CD4-positive, alpha-beta T cell treated with Interleukin-17A for 1 hour (primary cell): ENCODE results near the gene PTRH2.
"Not testable (repeated sequence)": the region's sequence is repeated elsewhere in the genome, so short reads cannot be mapped to it uniquely, and the experiment has no call there.

ENCODE experiments used
- DNase-seq: peaks from one replicate; pipeline ENCODE4 v3.0.0-alpha.2; 2020

The PTRH2 gene

DNA sequence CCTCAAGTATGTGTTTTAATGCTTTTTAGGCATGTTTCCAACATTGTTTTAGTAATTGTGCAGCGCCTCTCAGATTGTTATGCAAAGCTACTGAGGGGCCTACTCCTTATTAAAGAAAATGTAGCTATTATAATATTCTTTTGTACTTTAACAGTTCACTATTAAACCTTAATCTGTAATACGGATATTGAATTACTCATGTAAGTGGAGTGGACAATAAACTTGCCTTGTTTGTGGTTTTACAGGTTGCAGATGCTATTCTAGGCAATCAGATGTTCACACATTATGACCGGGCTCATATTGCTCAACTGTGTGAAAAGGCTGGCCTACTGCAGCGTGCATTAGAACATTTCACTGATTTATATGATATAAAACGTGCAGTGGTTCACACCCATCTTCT lies 41.0 kb downstream of the PTRH2 start:
- no peak for DNase-seq

GRCh38 chr17:59656624-59657023 lies 50.6 kb downstream of the PTRH2 start:
- DNase-seq: not testable (repeated sequence)

GRCh38 chr17:59652119-59652518 lies 55.1 kb downstream of the PTRH2 start:
- DNase-seq: no peak

- DNase-seq: peak; percentile 33
Measured at GRCh38 chr17:59651346-59651745, 55.9 kb downstream of the PTRH2 start.

DNA sequence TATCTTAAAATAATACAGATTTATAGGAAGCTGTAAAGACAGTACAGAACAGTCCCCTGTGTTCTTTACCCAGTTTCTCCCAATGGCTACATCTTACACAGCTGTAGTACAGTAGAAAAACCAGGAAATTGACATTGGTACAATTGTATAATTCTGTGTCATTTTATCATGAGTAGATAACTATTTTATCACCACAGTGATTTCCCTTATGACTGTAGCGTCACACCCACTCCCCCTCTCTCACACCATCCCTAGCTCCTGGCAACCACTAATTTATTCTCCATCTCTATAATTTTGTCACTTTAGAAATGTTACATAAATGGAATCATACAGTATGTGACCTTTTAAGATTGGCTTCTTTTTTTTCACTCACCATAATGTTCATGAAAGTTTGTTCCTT lies 56.6 kb downstream of the PTRH2 start:
- no peak for DNase-seq

DNA sequence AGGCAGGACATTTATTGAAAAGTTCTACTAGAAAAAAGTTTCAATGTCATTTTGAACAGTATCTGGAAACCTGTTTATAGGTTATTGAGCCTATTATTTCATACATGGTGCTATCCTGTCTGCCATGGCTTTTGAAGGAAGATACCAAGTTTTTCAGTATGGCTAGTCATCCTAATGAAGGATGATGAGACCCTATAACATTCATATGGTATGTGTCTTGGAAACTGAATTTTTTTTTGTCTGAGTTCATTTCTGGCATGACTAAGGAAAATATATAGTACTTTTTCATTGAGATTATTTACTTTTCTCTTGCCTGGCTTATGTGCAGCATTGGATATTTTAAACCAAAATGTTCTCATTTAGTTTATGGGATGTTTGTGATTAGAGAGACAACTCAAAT lies 57.3 kb downstream of the PTRH2 start:
- DNase-seq: no peak
